Measurements from ENCODE around the gene BCKDK. TPM values are rescaled to one million over a fixed set of nuclear protein-coding genes. Genes with fewer than 3 reads are reported as not detected.

The BCKDK gene
- total RNA-seq, 2 experiments from 2014 or later = 39.0 to 40.4 TPM

DNA sequence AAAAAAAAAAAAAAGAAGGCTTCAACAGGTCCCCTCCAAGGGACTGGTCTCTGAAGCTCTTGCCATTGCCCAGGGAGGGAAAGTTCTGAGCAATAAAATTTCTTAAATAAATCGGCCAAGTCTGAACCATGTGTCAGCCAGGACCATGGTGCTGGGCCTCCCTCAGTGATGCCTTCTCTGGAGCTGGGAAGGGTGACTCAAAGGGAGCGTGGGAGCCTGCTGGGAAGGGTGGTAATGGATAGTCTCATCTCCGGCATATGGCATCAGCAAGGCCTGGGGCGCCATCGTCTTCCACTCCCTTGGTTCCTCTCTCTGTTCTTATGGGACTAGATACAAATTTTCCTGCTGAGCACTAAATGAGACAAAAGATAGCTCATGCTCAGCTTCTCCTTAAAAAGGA, 15.9 kb upstream of the BCKDK start:
- Histone ChIP-seq H3K9me2 (ENCODE audit: insufficient read depth, low read length) (no peaks in the 10 kb centered on the region), H3K27ac (ENCODE audit: low read depth, low read length, poor library complexity, severe bottlenecking) (no peak overlapping the region), H4K20me1 (ENCODE audit: insufficient read depth, low read length) (peaks cover 5% of the 10 kb centered on the region; the same call in 1 of the 2 replicates), H3K36me3 (ENCODE audit: insufficient read depth, low read length) (peaks cover 36% of the 10 kb centered on the region), H3K9me3 (ENCODE audit: low read length) (no peaks in the 10 kb centered on the region), H3K4me3 (ENCODE audit: low read depth, low read length, poor library complexity, severe bottlenecking) (no peak overlapping the region), H2AFZ (ENCODE audit: low read length) (no peak overlapping the region), H3K4me1 (ENCODE audit: insufficient read depth, low read length, poor library complexity, severe bottlenecking) (peaks cover 18% of the 10 kb centered on the region), H3K79me2 (ENCODE audit: insufficient read depth, low read depth, low read length) (peaks cover 23% of the 10 kb centered on the region), H3K4me2 (ENCODE audit: low read length) (no peak overlapping the region)
- intact Hi-C loops (cut with micrococcal nuclease; ENCODE audit: unreplicated experiment) = no loop called here
- ChIA-PET CTCF (ENCODE audit: unreplicated experiment) (no interaction called here), POLR2A (interaction anchor here (0.6 to 1.6 kb wide), 9 partner anchors 9 to 159 kb away, joined by 3 to 7 read pairs (median 4); partner anchors contain the start of genes KAT8, ZNF646 and ZNF668)
- no peak for DNase-seq (ENCODE audit: low spot score)
- BruUV-seq (replicated peaks) = no TSS peak
- TF ChIP-seq, protein P1, sequence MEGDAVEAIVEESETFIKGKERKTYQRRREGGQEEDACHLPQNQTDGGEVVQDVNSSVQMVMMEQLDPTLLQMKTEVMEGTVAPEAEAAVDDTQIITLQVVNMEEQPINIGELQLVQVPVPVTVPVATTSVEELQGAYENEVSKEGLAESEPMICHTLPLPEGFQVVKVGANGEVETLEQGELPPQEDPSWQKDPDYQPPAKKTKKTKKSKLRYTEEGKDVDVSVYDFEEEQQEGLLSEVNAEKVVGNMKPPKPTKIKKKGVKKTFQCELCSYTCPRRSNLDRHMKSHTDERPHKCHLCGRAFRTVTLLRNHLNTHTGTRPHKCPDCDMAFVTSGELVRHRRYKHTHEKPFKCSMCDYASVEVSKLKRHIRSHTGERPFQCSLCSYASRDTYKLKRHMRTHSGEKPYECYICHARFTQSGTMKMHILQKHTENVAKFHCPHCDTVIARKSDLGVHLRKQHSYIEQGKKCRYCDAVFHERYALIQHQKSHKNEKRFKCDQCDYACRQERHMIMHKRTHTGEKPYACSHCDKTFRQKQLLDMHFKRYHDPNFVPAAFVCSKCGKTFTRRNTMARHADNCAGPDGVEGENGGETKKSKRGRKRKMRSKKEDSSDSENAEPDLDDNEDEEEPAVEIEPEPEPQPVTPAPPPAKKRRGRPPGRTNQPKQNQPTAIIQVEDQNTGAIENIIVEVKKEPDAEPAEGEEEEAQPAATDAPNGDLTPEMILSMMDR (conservative IDR thresholded peaks at IDR 0.05; ENCODE audit: low read length) = no peak
- no peak for TF ChIP-seq EZH2phosphoT487 (IDR thresholded peaks at IDR 0.05; ENCODE audit: borderline replicate concordance, low read depth, low read length)

DNA sequence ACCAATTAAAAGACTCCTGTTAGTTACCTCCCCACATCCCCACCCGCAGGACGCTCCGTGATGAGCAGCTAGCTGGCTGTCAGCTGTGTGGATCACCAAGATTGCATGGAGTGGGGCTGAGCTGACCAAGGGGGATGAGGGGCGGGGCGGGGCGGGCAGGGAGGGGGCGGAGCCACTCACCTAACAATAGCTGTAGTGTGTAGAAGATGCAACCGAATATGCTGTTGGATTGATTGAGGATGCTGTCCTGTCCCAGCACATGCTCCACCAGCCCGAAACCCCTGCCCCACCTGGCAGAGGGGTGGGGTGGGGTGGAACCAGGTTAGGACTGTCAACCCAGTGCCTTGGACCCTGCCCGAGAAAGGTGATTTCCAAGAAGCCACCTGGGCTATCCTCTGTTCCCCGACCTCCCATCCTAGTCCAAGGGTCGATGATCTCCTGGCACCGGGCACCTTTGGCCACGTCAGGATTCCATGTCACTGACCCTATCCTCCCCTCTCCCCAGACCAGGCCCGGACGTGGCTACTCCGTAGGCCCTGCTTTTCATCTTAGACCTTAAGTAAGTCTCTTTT, 15.0 kb upstream of the BCKDK start:
- peak; percentile 59 for DNase-seq (ENCODE audit: low spot score)
- Histone ChIP-seq H3K79me2 (ENCODE audit: insufficient read depth, low read depth, low read length) (peaks cover 23% of the 10 kb centered on the region), H3K36me3 (ENCODE audit: insufficient read depth, low read length) (peaks cover 35% of the 10 kb centered on the region), H3K4me3 (ENCODE audit: low read depth, low read length, poor library complexity, severe bottlenecking) (peak overlapping the region; percentile 86), H3K9me2 (ENCODE audit: insufficient read depth, low read length) (no peaks in the 10 kb centered on the region), H2AFZ (ENCODE audit: low read length) (no peak overlapping the region), H3K27ac (ENCODE audit: low read depth, low read length, poor library complexity, severe bottlenecking) (peak overlapping the region; percentile 71), H4K20me1 (ENCODE audit: insufficient read depth, low read length) (peaks cover 5% of the 10 kb centered on the region; the same call in 1 of the 2 replicates), H3K9me3 (ENCODE audit: low read length) (no peaks in the 10 kb centered on the region), H3K4me1 (ENCODE audit: insufficient read depth, low read length, poor library complexity, severe bottlenecking) (peaks cover 18% of the 10 kb centered on the region), H3K4me2 (ENCODE audit: low read length) (peak overlapping the region; percentile 100)
- ChIA-PET CTCF (ENCODE audit: unreplicated experiment) (interaction anchor here (0.7 to 1.0 kb wide), 2 partner anchors 9 to 14 kb away, joined by 3 to 4 read pairs; no protein-coding TSS in a partner anchor), POLR2A (interaction anchor here (0.6 to 1.7 kb wide), 6 partner anchors 8 to 162 kb away, joined by 3 to 7 read pairs (median 4); partner anchors contain the start of genes KAT8, ZNF646 and ZNF668)
- intact Hi-C loops (cut with micrococcal nuclease; ENCODE audit: unreplicated experiment) = no loop called here
- no TSS peak for BruUV-seq (replicated peaks)
- TF ChIP-seq, protein P1 (conservative IDR thresholded peaks at IDR 0.05; ENCODE audit: low read length) = no peak

DNA sequence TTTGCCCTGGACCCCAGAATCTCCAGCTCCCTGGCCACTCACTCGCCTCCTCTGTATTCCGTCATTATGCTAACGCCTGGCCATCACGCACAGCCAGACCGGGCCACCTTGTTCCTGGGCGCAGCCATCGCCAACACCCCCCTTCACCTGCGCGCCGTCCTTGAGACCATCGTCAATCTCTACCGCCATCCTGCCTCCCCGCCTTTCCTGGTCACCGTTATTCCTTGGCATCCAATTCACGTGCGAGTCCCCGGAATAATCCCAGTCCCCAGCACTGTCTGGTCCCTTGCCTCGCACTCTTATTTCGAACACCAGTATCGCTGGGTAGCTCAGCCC, 14.1 kb upstream of the BCKDK start:
- Histone ChIP-seq H2AFZ (ENCODE audit: low read length) (peak overlapping the region; percentile 51), H4K20me1 (ENCODE audit: insufficient read depth, low read length) (peaks cover 5% of the 10 kb centered on the region; the same call in 1 of the 2 replicates), H3K9me2 (ENCODE audit: insufficient read depth, low read length) (no peaks in the 10 kb centered on the region), H3K79me2 (ENCODE audit: insufficient read depth, low read depth, low read length) (peaks cover 23% of the 10 kb centered on the region), H3K4me2 (ENCODE audit: low read length) (peak overlapping the region; percentile 100), H3K4me3 (ENCODE audit: low read depth, low read length, poor library complexity, severe bottlenecking) (peak overlapping the region; percentile 86), H3K36me3 (ENCODE audit: insufficient read depth, low read length) (peaks cover 27% of the 10 kb centered on the region), H3K27ac (ENCODE audit: low read depth, low read length, poor library complexity, severe bottlenecking) (peak overlapping the region; percentile 71), H3K4me1 (ENCODE audit: insufficient read depth, low read length, poor library complexity, severe bottlenecking) (peaks cover 18% of the 10 kb centered on the region), H3K9me3 (ENCODE audit: low read length) (no peaks in the 10 kb centered on the region)
- no peak for DNase-seq (ENCODE audit: low spot score)
- TF ChIP-seq EZH2phosphoT487 (IDR thresholded peaks at IDR 0.05; ENCODE audit: borderline replicate concordance, low read depth, low read length) = no peak
- TF ChIP-seq, protein P1 (conservative IDR thresholded peaks at IDR 0.05; ENCODE audit: low read length) = no peak
- intact Hi-C loops (cut with micrococcal nuclease; ENCODE audit: unreplicated experiment) = loop anchor here (1.0 kb wide), 2 partner anchors 20 to 48 kb away; partner anchors contain the start of genes ZNF646 and ZNF668
- ChIA-PET CTCF (ENCODE audit: unreplicated experiment) (no interaction called here), POLR2A (interaction anchor here (1.0 to 1.7 kb wide), 3 partner anchors 20 to 23 kb away, joined by 3 to 5 read pairs (median 4); partner anchors contain the start of genes KAT8, ZNF646 and ZNF668)
- BruUV-seq (replicated peaks) = no TSS peak
